GM19455 (cell line): ENCODE results near the gene CFAP298.

Experiments used
- ATAC-seq: cut with Tn5 transposase; IDR thresholded peaks from one replicate; pipeline ENCODE4 v1.9.1; 2021; ENCODE audit not compliant: unreplicated experiment

CFAP298 gene

DNA sequence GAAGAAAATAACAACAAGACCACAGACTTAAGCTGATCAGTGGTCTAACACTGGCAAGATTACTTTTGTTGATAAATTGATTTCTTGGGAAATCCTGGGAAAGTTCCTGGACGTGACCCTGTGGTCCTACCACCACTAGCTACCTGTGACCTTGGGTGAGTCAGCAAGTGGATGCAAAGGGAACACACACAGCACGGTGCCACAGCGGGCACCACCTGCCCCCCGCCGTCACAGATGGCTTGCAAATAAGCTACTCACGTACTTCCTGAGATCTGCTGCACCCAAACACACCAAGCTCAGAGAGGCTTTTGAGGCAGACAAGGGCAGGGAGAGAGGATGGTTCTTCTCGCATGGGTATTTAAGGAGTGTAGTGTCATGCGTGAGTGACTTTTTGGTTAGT lies 12.7 kb downstream of the CFAP298 start:
- ATAC-seq = no peak

DNA sequence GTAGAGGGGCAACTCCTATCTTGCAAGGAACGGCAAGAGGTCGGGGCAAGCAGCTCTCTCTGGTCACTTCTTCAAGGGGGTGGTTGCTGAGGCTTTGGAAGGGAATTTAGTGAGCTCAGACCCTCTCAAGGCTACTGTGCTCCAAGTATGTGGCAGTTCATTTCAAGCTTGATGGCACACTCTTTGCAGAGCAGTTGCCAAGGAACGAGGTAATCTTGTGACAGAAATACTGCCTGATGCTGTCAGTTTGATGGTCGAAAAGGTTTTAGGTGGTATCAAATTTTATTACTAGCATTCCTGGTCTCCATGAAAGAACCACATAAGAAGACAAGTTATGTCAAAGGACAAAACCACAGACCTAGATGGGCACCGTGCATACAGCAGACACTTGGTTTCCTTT lies 13.1 kb downstream of the CFAP298 start:
- ATAC-seq = no peak

DNA sequence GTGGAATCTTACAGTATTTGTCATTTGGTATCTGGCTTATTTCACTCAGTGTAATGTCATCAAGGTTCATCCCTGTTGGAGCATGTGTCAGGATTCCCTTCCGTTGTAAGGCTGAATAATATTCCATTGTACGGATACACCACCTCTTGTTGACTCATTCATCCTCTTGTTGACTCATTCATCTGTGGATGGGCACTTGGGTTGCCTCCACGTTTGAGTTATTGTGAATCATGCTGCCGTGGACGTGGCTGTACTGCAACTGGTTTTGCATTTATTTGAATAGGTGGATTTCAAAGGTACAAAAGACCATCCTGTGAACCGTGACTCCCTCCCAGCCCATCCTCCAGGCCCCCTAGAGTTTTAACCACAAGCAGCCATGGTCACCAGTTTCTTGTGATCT lies 15.0 kb downstream of the CFAP298 start:
- no peak for ATAC-seq

DNA sequence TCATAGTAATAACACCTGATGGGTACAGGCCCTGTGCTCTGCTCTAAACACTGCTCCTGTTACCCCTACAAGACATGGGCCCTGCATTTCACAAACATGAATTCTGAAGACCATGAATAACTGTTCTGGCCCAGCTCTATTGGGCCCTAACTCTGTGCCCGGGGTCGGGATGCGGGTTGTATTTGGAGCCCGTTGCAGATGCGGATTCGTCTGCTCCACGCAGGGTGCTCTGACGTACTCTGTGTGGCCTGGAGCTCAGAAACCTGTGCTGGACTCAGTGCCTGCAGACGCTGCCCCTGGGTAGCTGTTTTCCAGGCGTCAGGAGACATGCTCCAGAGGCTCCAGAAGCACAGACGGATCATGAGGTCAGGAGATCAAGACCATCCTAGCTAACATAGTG lies 16.7 kb downstream of the CFAP298 start:
- ATAC-seq = no peak

DNA sequence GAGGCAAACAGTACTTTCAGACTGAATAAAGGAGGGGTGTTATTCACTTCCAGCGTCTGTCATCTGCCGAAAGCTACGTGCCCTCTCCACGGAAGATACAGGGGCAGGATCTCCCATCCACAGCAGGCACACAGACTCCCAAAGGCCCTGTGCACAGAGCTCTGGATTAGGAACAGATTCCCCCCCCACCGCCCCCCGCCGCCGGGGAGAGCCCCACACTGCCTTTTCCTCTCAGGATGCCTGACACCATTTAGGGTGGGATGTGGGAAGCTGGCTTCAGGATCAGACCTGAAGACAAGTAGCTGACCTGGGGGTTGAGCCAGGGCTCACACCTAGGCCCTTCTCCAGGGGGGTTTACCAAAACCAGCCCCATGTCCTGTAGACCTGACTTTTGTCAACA lies 18.5 kb downstream of the CFAP298 start:
- no peak for ATAC-seq

DNA sequence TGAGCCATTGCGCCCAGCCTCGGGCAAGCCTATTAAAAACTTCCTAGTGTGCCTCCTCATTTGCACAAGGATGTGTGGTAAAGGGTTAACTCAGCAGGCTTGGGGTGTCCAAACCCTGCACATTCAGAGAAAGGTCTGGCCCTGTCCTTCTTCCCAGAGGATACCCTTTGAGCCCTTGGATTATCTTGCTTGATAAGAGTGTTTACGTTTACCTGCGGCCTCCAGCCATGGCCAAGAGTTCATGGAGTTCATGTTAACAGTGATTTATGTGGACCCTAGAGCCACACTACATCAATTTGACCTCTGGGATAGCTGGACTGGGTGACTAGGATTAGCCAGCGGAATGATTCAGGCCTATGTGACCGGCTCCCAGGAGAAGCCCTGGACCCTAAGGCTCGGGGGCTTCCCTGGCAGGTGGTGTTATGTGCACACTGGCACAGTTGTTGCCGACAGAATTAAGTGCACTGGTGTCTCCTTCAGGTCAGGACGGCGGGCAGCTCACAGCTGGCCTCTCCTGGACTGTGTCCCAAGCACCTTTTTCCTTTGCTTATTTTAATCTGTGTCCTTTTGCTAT lies 19.2 kb downstream of the CFAP298 start:
- no peak for ATAC-seq

DNA sequence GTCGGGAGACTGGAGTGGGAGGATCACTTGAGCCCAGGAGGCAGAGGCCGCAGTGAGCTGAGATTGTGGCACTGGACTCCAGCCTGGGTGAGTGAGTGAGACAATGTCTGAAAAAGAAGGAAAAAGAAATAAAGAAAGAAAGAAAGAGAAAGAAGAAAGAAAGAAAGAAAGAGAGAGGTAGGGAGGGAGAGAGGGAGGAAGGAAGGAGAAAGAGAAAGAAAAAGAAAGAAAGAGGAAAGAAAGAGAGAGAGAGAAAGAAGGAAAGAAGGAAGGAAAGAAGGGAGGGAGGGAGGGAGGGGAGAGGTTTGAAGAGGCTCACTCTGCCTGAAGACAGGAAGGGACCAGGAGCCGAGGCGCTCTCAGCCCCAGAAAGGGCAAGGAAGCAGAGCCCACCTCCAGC lies 22.0 kb downstream of the CFAP298 start:
- ATAC-seq = no peak

DNA sequence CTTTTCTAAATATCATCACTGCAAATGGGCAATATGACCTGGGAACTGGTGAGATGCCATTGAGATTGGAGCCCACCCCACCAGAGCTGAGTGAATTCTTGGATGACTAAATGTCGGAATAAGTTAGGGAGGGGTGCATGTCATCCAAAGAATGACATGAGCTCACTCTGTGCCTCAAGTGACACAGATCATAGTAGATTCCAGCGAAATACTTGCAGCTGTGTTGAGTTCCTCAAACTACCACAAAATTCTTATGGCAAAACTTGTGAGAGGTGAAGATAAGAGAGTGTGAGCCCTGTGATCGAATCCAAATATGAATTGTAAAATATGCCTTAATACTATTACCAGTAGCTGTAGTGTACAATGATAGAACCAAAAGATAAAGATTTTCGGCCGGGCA lies 24.5 kb downstream of the CFAP298 start:
- ATAC-seq = no peak

DNA sequence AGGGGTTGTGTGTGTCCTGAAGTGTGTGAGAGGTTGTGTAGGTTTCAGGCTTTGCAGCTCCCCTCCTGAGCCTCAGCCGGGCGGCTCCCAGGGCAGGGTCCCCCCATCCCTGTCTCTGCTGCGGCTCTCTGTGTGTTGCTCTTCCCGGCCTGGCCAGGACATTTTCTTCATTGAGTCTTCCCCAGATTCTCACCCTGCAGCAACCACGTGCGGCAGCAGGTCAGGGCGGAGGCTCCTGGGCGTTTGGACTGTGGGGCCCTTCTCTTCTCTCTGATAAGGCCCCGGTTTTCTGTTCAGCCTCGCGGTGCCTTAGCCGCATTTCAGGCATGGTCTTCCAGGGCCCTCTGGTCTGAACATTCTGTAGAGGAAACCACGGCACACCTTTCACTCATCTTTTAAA lies 25.1 kb downstream of the CFAP298 start:
- no peak for ATAC-seq

DNA sequence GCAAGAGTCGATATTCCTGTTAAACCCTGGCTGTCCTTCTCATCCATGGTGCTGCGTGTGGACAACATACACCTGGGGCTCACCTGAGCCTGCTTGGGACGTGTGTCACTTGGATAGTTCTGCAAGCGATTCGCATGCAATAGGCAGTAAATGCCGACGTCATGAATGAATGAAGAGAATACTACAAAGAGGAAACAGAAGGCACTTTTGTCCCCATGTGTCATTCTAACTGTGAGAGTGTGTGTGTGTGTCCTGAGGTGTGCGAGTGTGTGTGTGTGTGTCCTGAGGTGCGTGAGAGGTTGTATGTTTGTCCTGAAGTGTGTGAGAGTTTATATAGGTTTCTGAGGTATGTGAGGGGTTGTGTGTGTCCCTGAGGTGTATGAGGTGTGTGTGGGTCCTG lies 26.2 kb downstream of the CFAP298 start:
- ATAC-seq = no peak

DNA sequence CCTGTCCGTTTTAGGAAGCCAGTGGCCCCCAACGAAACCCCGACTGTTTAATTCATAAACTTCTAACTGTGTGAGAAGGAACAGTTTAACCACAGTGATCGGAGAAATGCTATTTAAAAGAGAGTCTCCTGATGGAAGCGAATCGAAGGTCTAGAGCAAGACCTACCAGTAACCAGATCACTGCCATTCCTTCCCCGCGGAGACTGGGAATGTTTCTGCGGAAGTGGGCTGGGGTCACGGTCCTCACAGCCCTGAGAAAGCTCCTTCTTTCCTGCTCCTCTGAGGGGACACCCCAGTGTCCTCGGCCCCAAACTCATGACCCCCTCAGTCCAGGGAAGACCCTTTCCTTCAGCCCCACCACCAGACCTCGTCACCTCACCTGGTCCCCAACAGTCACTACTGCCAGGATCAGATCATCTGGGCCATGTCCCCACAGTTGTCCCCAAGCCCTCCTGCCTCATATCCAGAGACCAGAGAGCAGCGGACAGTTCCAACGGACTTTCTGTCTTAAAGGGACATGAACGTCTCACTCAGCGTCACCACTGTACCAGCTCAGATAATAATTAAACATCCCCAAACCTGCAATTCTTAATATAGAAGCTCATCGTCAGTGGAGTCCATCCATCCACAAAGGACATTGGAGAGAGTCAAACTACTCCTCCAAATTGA lies 27.0 kb downstream of the CFAP298 start, which contains the start of gene TCP10L:
TSS of gene TCP10L (minus strand) at position 482 of the 669 bp plus-strand sequence. CDS start 1,219 bp downstream, outside the sequence.
- ATAC-seq = no peak

DNA sequence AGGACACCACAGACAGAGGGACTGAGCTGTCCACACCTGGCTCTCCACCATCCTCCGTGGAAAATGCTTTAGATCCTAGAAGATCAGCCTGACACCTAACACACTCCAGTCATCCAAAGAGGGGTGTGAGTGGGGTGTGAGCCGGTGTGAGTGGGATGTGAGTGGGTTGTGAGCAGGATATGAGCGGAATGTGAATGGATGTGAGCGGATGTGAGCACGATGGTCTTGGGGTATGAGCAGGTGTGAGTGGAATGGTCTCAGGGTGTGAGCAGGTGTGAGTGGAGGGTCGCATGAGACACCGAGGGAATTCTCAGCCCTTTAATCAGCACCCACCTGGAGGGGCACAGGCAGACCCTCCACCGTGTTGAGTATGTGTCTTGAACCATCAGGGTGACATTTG lies 27.7 kb downstream of the CFAP298 start:
- no peak for ATAC-seq

DNA sequence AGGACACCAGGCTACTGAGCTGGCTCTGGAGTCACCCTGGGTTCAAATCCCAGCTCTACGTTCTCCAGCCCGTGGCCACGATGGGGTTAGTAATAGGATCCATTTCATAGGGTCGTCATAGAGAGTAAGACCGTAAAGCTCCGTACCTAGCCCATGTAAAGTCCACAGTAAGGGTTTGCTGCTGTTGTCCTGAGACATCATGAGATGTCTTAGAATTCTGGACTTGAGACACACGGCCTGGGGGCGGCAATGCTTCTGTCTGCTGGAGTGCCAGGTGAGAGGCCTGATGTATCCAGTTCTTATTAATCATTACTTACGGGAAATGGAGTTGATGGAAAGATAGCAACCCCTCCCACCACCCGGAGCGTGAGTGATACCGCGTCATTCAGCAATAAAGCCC lies 30.4 kb downstream of the CFAP298 start:
- ATAC-seq = no peak

DNA sequence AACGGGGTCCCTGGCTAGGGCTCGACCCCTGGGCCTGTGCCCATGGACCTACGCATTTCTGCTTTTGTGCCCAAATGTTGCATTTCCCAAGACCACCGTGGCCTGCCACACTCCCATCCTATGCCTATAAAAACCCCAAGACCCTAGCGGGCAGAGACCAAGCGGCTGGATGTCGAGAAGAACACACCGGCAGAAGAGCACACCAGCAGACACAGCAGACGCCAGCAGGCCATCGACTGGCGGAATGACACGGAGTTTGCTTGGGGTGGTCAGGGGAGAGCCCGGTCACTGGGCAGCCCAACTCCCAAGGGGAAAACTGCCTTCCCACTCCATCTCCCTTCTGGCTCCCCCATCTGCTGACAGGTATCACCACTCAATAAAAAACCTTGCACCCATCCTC lies 31.2 kb downstream of the CFAP298 start:
- no peak for ATAC-seq

DNA sequence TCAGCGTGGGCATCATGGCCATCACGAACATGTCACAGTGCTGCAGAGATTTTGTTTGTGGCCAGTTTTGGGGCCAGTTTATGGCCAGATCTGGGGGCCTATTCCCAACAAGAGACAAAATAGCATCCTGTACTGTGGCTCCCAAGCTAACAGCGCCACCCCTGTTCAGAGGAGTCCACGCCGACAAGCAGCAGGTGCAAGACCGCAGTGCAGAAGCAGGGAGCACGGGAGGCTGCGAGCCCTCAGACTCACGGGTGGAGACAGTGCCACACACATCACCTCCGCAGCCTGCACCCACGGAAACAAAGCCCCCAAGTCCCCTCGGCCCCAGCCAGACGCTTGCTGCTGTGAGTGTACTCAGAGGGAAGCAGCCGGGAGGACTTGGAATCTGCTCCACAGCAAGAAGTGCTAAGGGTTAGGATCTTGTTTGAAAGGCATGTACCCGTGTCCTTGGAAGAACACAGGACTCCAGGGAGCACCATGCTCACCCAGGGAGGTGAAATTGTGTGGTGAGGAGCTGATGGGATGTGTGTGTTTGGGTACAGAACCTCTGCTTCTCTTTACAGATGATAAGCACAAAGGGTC lies 34.0 kb downstream of the CFAP298 start:
- no peak for ATAC-seq

DNA sequence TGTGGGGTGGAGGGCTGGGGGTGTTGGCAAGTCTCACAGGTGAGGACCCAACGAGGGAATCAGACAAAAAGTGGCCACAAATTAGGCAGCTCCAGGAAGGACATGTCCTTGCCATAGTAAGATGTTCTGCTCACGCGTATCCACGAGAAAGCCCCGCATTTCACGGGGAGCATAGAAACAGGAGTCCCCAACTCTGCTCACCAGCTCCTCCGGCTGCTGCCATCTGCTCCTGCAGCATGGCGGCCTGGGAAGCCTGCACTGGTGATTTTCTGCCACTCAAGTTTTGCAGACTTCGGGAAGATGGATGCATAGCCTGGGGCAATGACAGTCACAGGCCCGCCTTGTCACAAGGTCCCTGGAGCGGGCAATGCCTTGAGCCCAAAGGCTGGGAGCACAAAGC lies 36.2 kb downstream of the CFAP298 start:
- ATAC-seq = no peak

DNA sequence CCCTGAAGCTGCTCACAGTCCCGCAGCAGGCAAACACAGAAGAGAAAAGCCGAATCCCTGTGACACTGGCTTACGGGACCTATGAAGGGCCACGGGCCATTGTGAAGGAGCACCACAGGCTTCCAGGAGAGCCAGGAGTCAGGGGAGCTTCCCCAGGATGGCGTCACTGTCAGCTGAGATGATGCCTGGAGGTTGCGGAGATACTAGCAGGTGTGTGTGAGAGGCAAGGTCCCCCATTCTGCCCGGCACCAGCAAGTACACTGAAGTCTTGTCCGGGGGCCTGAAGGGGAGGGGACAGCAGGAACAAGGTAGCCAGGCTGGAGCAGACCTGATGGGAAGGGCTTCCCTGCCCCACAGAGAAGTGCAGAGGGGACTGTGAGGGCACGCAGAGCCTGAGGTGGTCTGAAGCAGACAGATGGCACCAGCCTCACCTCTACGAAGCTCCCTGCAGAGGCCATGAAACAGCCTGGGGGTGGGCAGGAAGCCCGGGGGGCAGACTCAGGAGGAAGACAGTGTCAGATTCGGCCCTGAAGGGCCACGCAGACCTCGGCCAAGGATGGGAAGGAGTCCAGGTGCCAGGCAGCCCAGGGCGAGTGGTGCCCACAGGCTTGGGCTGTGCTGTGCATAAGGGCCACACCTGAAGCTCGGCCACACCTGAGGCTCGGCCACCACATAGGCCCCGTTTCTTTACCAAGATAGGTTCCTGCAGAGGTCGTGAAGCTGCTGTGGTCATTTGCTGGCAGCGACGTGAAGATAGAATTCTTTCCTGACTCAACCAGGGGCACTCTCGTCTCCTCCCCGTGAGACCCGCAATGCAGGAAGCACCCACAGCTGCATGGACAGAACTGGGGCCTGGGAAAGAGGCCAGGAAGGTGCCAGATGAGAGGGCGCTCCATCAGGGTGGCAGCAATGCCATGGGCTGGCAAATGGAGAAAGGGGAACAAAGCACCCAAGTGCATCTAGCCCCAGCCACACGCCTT lies 36.9 kb downstream of the CFAP298 start:
- ATAC-seq = no peak

DNA sequence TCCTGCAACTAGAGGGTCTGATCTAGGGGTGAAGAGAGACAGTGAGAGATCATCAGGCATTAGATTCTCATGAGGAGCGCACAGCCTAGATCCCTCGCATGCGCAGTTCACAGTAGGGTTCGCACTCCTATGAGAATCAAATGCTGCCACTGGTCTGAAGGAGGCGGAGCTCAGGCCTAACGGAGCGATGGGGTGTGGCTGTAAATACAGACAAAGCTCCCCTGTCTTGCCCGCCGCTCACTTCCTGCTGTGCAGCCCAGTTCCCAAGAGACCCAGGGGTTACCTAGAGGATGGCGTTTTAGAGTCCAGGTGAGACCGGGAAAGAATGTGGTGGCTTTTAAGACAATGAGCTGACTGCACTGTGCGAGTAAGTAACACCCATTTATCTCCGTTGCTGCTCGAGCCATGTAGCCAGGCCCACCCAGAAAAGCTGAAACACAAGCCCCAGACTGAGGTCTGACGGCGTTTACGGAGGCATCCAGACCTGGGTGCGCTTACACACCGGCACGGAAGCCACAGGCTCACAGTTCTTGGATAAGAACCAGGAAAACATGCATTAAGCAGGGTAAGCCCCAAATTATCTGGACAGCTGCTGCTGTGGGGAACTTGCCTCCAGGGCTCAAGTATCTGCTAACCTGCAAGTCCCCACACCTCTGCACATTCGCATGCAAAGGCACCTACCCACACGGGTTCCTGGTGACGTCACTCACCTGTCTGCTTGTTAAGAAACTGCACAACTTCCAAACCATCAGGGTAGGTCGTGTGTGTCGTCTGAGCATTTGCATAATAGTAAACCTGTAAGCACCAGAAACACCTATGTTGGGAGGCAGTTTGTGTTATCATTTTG lies 39.4 kb downstream of the CFAP298 start:
- no peak for ATAC-seq

DNA sequence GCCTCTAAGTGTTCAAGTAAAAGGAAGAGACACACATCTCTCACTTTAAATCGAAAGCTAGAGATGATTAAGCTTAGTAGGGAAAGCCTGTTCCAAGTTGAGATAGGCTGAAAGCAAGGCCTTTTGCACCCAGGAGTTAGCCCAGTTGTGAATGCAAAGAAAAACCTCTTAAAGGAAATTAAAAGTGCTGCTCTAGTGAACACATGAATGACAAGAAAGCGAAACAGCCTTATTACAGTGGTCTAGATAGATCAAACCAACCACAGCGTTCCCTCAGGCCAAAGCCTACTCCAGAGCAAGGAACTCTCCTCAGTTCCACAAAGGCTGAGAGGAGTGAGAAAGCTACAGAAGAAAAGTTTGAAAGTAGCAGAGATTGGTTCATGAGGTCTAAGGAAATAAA lies 41.7 kb downstream of the CFAP298 start:
- ATAC-seq = no peak
